ENCODE data around the gene EXOC6B. TPM values are rescaled to one million over a fixed set of nuclear protein-coding genes. Genes with fewer than 3 reads are reported as not detected.

EXOC6B gene
- total RNA-seq, 1 donor from 2014 or later, result 35.2 TPM

- no peak for TF ChIP-seq CTCF (IDR thresholded peaks at IDR 0.05)
- Histone ChIP-seq H3K4me3 (no peak overlapping the region), H3K27me3 (no peaks in the 10 kb centered on the region), H3K9me3 (no peaks in the 10 kb centered on the region), H3K36me3 (no peaks in the 10 kb centered on the region), H3K27ac (no peak overlapping the region), H3K4me1 (no peaks in the 10 kb centered on the region)
- intact Hi-C loops (cut with DNase I), result no loop called here
- ATAC-seq (no peak), DNase-seq (no peak)
Observed at GRCh38 chr2:72800492-72800891, 25.3 kb downstream of the EXOC6B start.

- peaks cover 14% of the 10 kb centered on the region for H3K4me1 ChIP-seq
- no peaks in the 10 kb centered on the region for H3K36me3 ChIP-seq
- no peak overlapping the region for H3K27ac ChIP-seq
- TF ChIP-seq CTCF (IDR thresholded peaks at IDR 0.05), result no peak
- DNase-seq (no peak), ATAC-seq (no peak)
- intact Hi-C loops (cut with DNase I), result no loop called here
- no peak overlapping the region for H3K4me3 ChIP-seq
- no peaks in the 10 kb centered on the region for H3K9me3 ChIP-seq
- H3K27me3 ChIP-seq, result no peaks in the 10 kb centered on the region
Observed at GRCh38 chr2:72797740-72798139, 28.1 kb downstream of the EXOC6B start.

- intact Hi-C loops (cut with DNase I), result no loop called here
- no peak for TF ChIP-seq CTCF (IDR thresholded peaks at IDR 0.05)
- Histone ChIP-seq H3K9me3 (no peaks in the 10 kb centered on the region), H3K27ac (no peak overlapping the region), H3K36me3 (no peaks in the 10 kb centered on the region), H3K4me1 (peaks cover 14% of the 10 kb centered on the region), H3K4me3 (no peak overlapping the region), H3K27me3 (no peaks in the 10 kb centered on the region)
- DNase-seq (no peak), ATAC-seq (no peak)
Observed at GRCh38 chr2:72796766-72797165, 29.1 kb downstream of the EXOC6B start.

- intact Hi-C loops (cut with DNase I), result no loop called here
- Histone ChIP-seq H3K4me3 (no peak overlapping the region), H3K27ac (no peak overlapping the region), H3K27me3 (no peaks in the 10 kb centered on the region), H3K36me3 (no peaks in the 10 kb centered on the region), H3K9me3 (no peaks in the 10 kb centered on the region), H3K4me1 (peaks cover 14% of the 10 kb centered on the region)
- ATAC-seq (no peak), DNase-seq (no peak)
- TF ChIP-seq CTCF (IDR thresholded peaks at IDR 0.05), result no peak
Observed at GRCh38 chr2:72794572-72794971, 31.3 kb downstream of the EXOC6B start.

- H3K27ac ChIP-seq, result peak overlapping the region; percentile 40
- H3K4me1 ChIP-seq, result peaks cover 14% of the 10 kb centered on the region
- DNase-seq (no peak), ATAC-seq (peak; percentile 69)
- no peaks in the 10 kb centered on the region for H3K36me3 ChIP-seq
- H3K4me3 ChIP-seq, result no peak overlapping the region
- no peak for TF ChIP-seq CTCF (IDR thresholded peaks at IDR 0.05)
- no peaks in the 10 kb centered on the region for H3K27me3 ChIP-seq
- intact Hi-C loops (cut with DNase I), result no loop called here
- H3K9me3 ChIP-seq, result no peaks in the 10 kb centered on the region
Observed at GRCh38 chr2:72793798-72794440, 31.9 kb downstream of the EXOC6B start.

- no peak for TF ChIP-seq CTCF (IDR thresholded peaks at IDR 0.05)
- H3K36me3 ChIP-seq, result no peaks in the 10 kb centered on the region
- no peak for ATAC-seq
- peaks cover 10% of the 10 kb centered on the region for H3K4me1 ChIP-seq
- no peaks in the 10 kb centered on the region for H3K9me3 ChIP-seq
- H3K4me3 ChIP-seq, result no peak overlapping the region
- no peak overlapping the region for H3K27ac ChIP-seq
- no peaks in the 10 kb centered on the region for H3K27me3 ChIP-seq
- intact Hi-C loops (cut with DNase I), result no loop called here
- no peak for DNase-seq
Observed at GRCh38 chr2:72789241-72789640, 36.6 kb downstream of the EXOC6B start.

All from upper lobe of right lung (tissue), 1 donor.